Activated CD4-positive, alpha-beta T cell treated with anti-CD3 and anti-CD28 coated beads, Interleukin-2, amount 10 ng/mL, durations not matched to agents 7 days and 5 days (primary cell): ENCODE results near the gene KYAT1. TPM values are rescaled to one million over a fixed set of nuclear protein-coding genes. Genes with fewer than 3 reads are reported as not detected.

Experiments
- CTCF ChIA-PET: fragments of 350-600 bp; sonication (Branson Sonifier 250); formaldehyde crosslinking; loops from one replicate; lab custom pipeline; 2021; ENCODE audit warnings: antibody characterized with exemption; lab: Charles Lee
- POLR2A ChIA-PET: fragments of 350-600 bp; sonication (Branson Sonifier 250); formaldehyde crosslinking; loops from one replicate; lab custom pipeline; 2021; ENCODE audit warnings: antibody characterized with exemption; lab: Charles Lee
- DNase-seq: peaks from one replicate; pipeline ENCODE4 v3.0.0-alpha.2; 2020
- H3K27ac Mint-ChIP-seq: one replicate; pipeline ENCODE4 v1.8.0; 2021; ENCODE audit warnings: mild to moderate bottlenecking, moderate library complexity, mixed read lengths
- H3K27me3 Mint-ChIP-seq: one replicate; pipeline ENCODE4 v1.8.0; 2021; ENCODE audit warnings: mixed read lengths
- H3K36me3 Mint-ChIP-seq: one replicate; pipeline ENCODE4 v1.8.0; 2021; ENCODE audit warnings: low read depth, mixed read lengths
- H3K4me1 Mint-ChIP-seq: one replicate; pipeline ENCODE4 v1.8.0; 2021; ENCODE audit warnings: mixed read lengths
- H3K4me3 Mint-ChIP-seq: one replicate; pipeline ENCODE4 v1.8.0; 2021; ENCODE audit warnings: mild to moderate bottlenecking, moderate library complexity, mixed read lengths
- H3K9me3 Mint-ChIP-seq: one replicate; pipeline ENCODE4 v1.8.0; 2021; ENCODE audit warnings: mixed read lengths
- total RNA-seq, 2 experiments: library from RNA; stranded (reverse); gene quantifications; one replicate each; pipeline ENCODE4 v1.2.3, GENCODE V29; 2021

KYAT1 gene
- total RNA-seq = 10 to 100 TPM; 15.2 to 17.7 TPM

GRCh38 chr9:128881884-128882676 is at the start of gene KYAT1, which contains the start of gene LRRC8A:
Gene KYAT1 (minus strand): TSS chr9:128881950. CDS start chr9:128845405, 36,545 bp downstream.
Gene LRRC8A (plus strand): TSS chr9:128882133. CDS start chr9:128907165, 25,032 bp downstream.
- H3K4me1 Mint-ChIP-seq = peaks cover 64% of the 10 kb centered on the region
- no peaks in the 10 kb centered on the region for H3K9me3 Mint-ChIP-seq
- no peaks in the 10 kb centered on the region for H3K27me3 Mint-ChIP-seq
- H3K36me3 Mint-ChIP-seq = peaks cover 42% of the 10 kb centered on the region
- ChIA-PET POLR2A (interaction anchor here (0.6 to 0.9 kb wide), 2 partner anchors 9 to 20 kb away, joined by 3 to 6 read pairs; no protein-coding TSS in a partner anchor), CTCF (interaction anchor here (0.5 to 1.3 kb wide), 5 partner anchors 9 to 83 kb away, joined by 3 to 6 read pairs (median 3); no protein-coding TSS in a partner anchor)
- peak; percentile 99 for DNase-seq
- H3K4me3 Mint-ChIP-seq = peak within 1 kb of the TSS; percentile 97
- peak within 1 kb of the TSS; percentile 94 for H3K27ac Mint-ChIP-seq

GRCh38 chr9:128929560-128929959 is 47.8 kb upstream of the KYAT1 start:
- ChIA-PET POLR2A (no interaction called here), CTCF (interaction anchor here (0.6 to 2.4 kb wide), 5 partner anchors 13 to 112 kb away, joined by 4 to 9 read pairs (median 5); partner anchors contain the start of gene ENDOG)
- no peaks in the 10 kb centered on the region for H3K36me3 Mint-ChIP-seq
- DNase-seq = no peak
- H3K9me3 Mint-ChIP-seq = no peaks in the 10 kb centered on the region
- peaks cover 3% of the 10 kb centered on the region for H3K27me3 Mint-ChIP-seq
- H3K4me1 Mint-ChIP-seq = peaks cover 25% of the 10 kb centered on the region
- H3K4me3 Mint-ChIP-seq = no peak overlapping the region
- H3K27ac Mint-ChIP-seq = no peak overlapping the region

GRCh38 chr9:128928624-128929023 is 46.9 kb upstream of the KYAT1 start:
- Mint-ChIP-seq H3K27ac (no peak overlapping the region), H3K36me3 (no peaks in the 10 kb centered on the region)
- CTCF ChIA-PET = interaction anchor here (0.6 to 2.4 kb wide), 16 partner anchors 8 to 281 kb away, joined by 3 to 9 read pairs (median 4); partner anchors contain the start of genes ENDOG and PKN3

GRCh38 chr9:128927731-128928411 is 46.1 kb upstream of the KYAT1 start:
- Mint-ChIP-seq H3K27me3 (peaks cover 3% of the 10 kb centered on the region), H3K4me3 (no peak overlapping the region), H3K36me3 (no peaks in the 10 kb centered on the region), H3K9me3 (no peaks in the 10 kb centered on the region), H3K27ac (no peak overlapping the region), H3K4me1 (peaks cover 25% of the 10 kb centered on the region)
- CTCF ChIA-PET = interaction anchor here (0.7 to 2.4 kb wide), 19 partner anchors 9 to 280 kb away, joined by 3 to 9 read pairs (median 4); partner anchors contain the start of genes ENDOG and PKN3
- POLR2A ChIA-PET = no interaction called here
- peak; percentile 57 for DNase-seq

More at GRCh38 chr9:128928624-128929023, 46.9 kb upstream of the KYAT1 start:
- Mint-ChIP-seq H3K27me3 (peaks cover 3% of the 10 kb centered on the region), H3K4me1 (peaks cover 25% of the 10 kb centered on the region), H3K4me3 (no peak overlapping the region), H3K9me3 (no peaks in the 10 kb centered on the region)
- POLR2A ChIA-PET = no interaction called here
- DNase-seq = no peak

GRCh38 chr9:128923493-128923883 is 41.7 kb upstream of the KYAT1 start:
- no peak for DNase-seq
- Mint-ChIP-seq H3K9me3 (no peaks in the 10 kb centered on the region), H3K36me3 (peaks cover 4% of the 10 kb centered on the region), H3K4me3 (no peak overlapping the region), H3K4me1 (peaks cover 27% of the 10 kb centered on the region), H3K27ac (no peak overlapping the region), H3K27me3 (peaks cover 3% of the 10 kb centered on the region)
- ChIA-PET POLR2A (interaction anchor here (0.5 kb wide), 1 partner anchor 208 kb away, joined by 4 read pairs; no protein-coding TSS in a partner anchor), CTCF (interaction anchor here (0.6 to 1.4 kb wide), 5 partner anchors 15 to 605 kb away, joined by 3 to 4 read pairs (median 3); partner anchors contain the start of gene ENDOG)

DNA sequence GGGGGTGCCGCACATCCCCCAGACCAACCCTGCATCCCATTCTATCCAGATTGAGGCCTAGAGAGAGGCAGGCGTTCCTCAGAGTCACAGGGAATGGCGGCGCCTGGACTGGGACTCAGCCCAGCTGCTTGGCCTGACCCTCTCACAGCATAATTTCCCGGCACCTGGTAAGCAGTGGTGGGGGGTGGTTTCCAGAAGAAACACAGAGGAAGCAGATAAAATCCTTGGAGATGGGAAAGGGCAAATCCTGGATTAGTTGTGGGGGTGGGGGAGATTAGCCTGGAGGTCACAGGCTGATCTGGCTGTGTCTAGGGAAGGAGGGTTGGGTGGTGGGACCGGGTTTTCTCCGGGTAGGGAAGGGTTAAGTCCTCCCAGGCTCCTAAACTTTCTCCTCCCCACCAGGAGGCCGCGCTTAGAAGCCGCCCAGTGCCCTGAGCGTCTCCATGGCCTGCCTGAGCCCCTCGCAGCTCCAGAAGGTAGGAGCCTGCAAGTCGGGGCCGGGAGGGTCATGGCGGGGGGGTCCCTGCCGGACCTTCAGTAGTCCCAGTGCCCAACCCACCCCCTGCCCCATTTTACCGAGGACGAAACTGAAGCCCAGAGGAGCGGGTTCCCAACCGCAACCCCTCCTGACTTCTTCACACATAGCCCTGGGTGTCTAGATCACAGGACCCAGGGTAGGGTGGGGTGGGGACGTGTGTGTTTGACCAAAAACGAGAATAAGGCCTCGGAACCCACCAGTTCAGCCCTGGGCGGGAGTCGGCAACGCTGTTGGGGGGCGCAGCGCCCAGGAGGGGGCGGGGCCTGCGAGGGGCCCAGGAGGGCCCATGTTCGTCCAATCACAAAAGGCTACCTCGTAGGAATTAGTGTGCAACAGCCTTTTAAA is 40.4 kb upstream of the KYAT1 start:
- peaks cover 16% of the 10 kb centered on the region for H3K36me3 Mint-ChIP-seq
- H3K4me3 Mint-ChIP-seq = no peak overlapping the region
- peak overlapping the region; percentile 76 for H3K27ac Mint-ChIP-seq
- no peak for DNase-seq
- H3K4me1 Mint-ChIP-seq = peaks cover 17% of the 10 kb centered on the region
- H3K27me3 Mint-ChIP-seq = peaks cover 3% of the 10 kb centered on the region
- POLR2A ChIA-PET = no interaction called here
- CTCF ChIA-PET = no interaction called here
- H3K9me3 Mint-ChIP-seq = no peaks in the 10 kb centered on the region

- H3K9me3 Mint-ChIP-seq = no peaks in the 10 kb centered on the region
- DNase-seq = no peak
- no peaks in the 10 kb centered on the region for H3K27me3 Mint-ChIP-seq
- H3K27ac Mint-ChIP-seq = peak within 1 kb of the TSS; percentile 76
- CTCF ChIA-PET = no interaction called here
- POLR2A ChIA-PET = no interaction called here
- H3K4me3 Mint-ChIP-seq = no peak within 1 kb of the TSS
- H3K4me1 Mint-ChIP-seq = peaks cover 6% of the 10 kb centered on the region
- H3K36me3 Mint-ChIP-seq = peaks cover 17% of the 10 kb centered on the region
These were observed 38.8 kb upstream of the KYAT1 start, which contains the start of gene PHYHD1 for GRCh38 chr9:128920381-128921058. Gene PHYHD1 (plus strand): TSS chr9:128920982. CDS start chr9:128922324, 1,342 bp downstream.

DNA sequence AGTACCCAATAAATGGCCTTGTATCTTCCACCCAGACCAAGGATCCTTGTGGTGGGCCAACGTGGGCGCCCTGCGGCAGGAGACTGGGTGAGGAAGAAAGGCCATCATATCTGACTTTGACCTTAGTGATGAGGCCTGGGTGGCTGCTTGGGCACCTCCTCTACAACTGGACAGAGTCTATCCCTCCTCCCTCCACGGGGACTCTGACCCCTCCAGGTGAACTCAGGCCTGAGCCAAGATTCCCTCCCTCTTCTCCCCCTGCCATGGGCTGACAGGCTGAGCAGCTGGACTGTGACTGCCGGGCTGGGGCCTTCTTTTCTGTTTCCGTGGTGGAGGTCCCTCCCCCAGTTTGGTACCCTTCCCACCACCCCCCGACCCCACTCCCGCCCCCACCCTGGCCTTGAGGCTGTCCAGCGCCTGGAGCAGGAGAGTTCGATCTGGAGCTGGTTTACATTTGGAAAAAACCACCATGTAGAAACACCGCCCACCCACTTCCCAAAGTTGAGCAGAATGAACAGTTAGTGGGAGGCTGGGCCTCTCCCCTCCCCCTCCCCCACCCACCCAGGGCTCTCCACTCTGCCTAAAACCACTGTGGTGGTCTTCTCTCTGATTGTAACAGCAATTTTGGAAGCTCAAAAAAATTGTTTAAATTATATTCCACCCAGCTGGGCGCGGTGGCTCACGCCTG is 37.8 kb upstream of the KYAT1 start:
- POLR2A ChIA-PET = no interaction called here
- peaks cover 4% of the 10 kb centered on the region for H3K4me1 Mint-ChIP-seq
- H3K27ac Mint-ChIP-seq = peak overlapping the region; percentile 25
- CTCF ChIA-PET = no interaction called here
- DNase-seq = no peak
- peaks cover 17% of the 10 kb centered on the region for H3K36me3 Mint-ChIP-seq
- no peaks in the 10 kb centered on the region for H3K9me3 Mint-ChIP-seq
- H3K27me3 Mint-ChIP-seq = no peaks in the 10 kb centered on the region
- no peak overlapping the region for H3K4me3 Mint-ChIP-seq

- CTCF ChIA-PET = interaction anchor here (0.7 kb wide), 1 partner anchor 13 kb away, joined by 4 read pairs; no protein-coding TSS in a partner anchor
- POLR2A ChIA-PET = no interaction called here
- no peak for DNase-seq
- H3K27me3 Mint-ChIP-seq = no peaks in the 10 kb centered on the region
- H3K27ac Mint-ChIP-seq = peak overlapping the region; percentile 63
- no peaks in the 10 kb centered on the region for H3K9me3 Mint-ChIP-seq
- H3K4me3 Mint-ChIP-seq = no peak overlapping the region
- peaks cover 6% of the 10 kb centered on the region for H3K4me1 Mint-ChIP-seq
- peaks cover 17% of the 10 kb centered on the region for H3K36me3 Mint-ChIP-seq
These were observed 37.2 kb upstream of the KYAT1 start for GRCh38 chr9:128918921-128919320.

GRCh38 chr9:128917151-128917849 is 35.5 kb upstream of the KYAT1 start:
- no peaks in the 10 kb centered on the region for H3K27me3 Mint-ChIP-seq
- no peak overlapping the region for H3K27ac Mint-ChIP-seq
- ChIA-PET POLR2A (no interaction called here), CTCF (interaction anchor here (1.0 to 1.4 kb wide), 2 partner anchors 11 to 19 kb away, joined by 4 to 5 read pairs; no protein-coding TSS in a partner anchor)
- no peak overlapping the region for H3K4me3 Mint-ChIP-seq
- peaks cover 20% of the 10 kb centered on the region for H3K4me1 Mint-ChIP-seq
- H3K9me3 Mint-ChIP-seq = no peaks in the 10 kb centered on the region
- DNase-seq = no peak
- H3K36me3 Mint-ChIP-seq = peaks cover 26% of the 10 kb centered on the region
